AG04450 (cell line): ENCODE measurements around the gene LRRC8A. TPM values are rescaled to one million over a fixed set of nuclear protein-coding genes. Genes with fewer than 3 reads are reported as not detected.

Experiments
- CTCF ChIA-PET: fragments of 300-600, 350-600 bp; formaldehyde crosslinking; extraction: SDS; loops from one replicate; lab custom pipeline; 2022; ENCODE audit warnings: antibody characterized with exemption, inconsistent platforms; lab: Charles Lee
- POLR2A ChIA-PET: fragments of 350-600 bp; formaldehyde crosslinking; extraction: SDS; loops from one replicate; lab custom pipeline; 2021; ENCODE audit warnings: antibody characterized with exemption, inconsistent platforms; lab: Yijun Ruan, JAX
- DNase-seq: peaks from one replicate; pipeline ENCODE4 v3.0.0-alpha.2; 2011; ENCODE audit warnings: low read depth, low spot score
- H3K27ac ChIP-seq: one replicate; pipeline ENCODE4 v1.5.1; 2012; ENCODE audit warnings: low read depth, low read length, control low read depth
- H3K27me3 ChIP-seq: one replicate; pipeline ENCODE4 v1.6.0; 2012; ENCODE audit warnings: low read length; ENCODE audit not compliant: control insufficient read depth, insufficient read depth
- H3K4me3 ChIP-seq: 2 replicates; pipeline ENCODE4 v1.5.1; 2011; ENCODE audit warnings: mild to moderate bottlenecking, low read depth, low read length, control low read depth
- H3K9me3 ChIP-seq: 2 replicates; pipeline ENCODE4 v1.5.1; 2012; ENCODE audit warnings: low read length; ENCODE audit not compliant: control insufficient read depth, insufficient read depth
- polyA plus RNA-seq: library from polyadenylated mRNA; depleted of rRNA; stranded (reverse); fragments of >200 nt; gene quantifications from 2 replicates; pipeline ENCODE4 v1.2.3, GENCODE V29; 2011
- TF ChIP-seq, protein P1 (sequence below): IDR thresholded peaks from 2 replicates; pipeline ENCODE4 v1.5.1; 2011; ENCODE audit warnings: low read depth, low read length, control low read depth, inconsistent platforms

The LRRC8A gene
- polyA plus RNA-seq, 1 experiment: 25.3 TPM

GRCh38 chr9:128905964-128906363 lies 24.0 kb downstream of the LRRC8A start:
- CTCF ChIA-PET: interaction anchor here (1.0 kb wide), 1 partner anchor 22 kb away, joined by 3 read pairs; no protein-coding TSS in a partner anchor
- Histone ChIP-seq H3K27ac (no peak overlapping the region), H3K27me3 (no peaks in the 10 kb centered on the region), H3K9me3 (peaks cover 19% of the 10 kb centered on the region; the same call in 1 of the 2 replicates), H3K4me3 (no peak overlapping the region)
- DNase-seq: no peak
- TF ChIP-seq, protein P1, sequence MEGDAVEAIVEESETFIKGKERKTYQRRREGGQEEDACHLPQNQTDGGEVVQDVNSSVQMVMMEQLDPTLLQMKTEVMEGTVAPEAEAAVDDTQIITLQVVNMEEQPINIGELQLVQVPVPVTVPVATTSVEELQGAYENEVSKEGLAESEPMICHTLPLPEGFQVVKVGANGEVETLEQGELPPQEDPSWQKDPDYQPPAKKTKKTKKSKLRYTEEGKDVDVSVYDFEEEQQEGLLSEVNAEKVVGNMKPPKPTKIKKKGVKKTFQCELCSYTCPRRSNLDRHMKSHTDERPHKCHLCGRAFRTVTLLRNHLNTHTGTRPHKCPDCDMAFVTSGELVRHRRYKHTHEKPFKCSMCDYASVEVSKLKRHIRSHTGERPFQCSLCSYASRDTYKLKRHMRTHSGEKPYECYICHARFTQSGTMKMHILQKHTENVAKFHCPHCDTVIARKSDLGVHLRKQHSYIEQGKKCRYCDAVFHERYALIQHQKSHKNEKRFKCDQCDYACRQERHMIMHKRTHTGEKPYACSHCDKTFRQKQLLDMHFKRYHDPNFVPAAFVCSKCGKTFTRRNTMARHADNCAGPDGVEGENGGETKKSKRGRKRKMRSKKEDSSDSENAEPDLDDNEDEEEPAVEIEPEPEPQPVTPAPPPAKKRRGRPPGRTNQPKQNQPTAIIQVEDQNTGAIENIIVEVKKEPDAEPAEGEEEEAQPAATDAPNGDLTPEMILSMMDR: no peak
- POLR2A ChIA-PET: no interaction called here

DNA sequence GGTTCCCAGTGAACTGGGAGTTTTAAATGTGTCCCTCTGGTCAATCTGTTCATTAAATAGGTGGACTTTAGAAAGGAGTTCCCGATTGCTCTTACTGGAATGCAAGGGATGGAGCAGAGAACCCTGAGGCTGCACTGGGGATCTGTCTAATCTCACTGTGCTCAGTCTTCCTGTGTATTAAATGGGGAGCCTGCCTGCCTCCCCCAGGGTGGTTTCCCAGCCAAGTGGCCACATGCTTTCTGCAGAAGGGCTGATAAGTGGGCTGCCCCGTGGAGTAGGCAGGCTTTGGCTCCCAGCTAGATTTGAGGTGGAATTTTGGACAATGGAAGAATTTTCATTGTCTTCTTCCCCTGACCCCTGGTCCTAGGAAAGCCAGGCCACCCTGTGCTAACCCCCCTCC lies 24.8 kb downstream of the LRRC8A start:
- POLR2A ChIA-PET: no interaction called here
- no peak overlapping the region for H3K27ac ChIP-seq
- no peak for DNase-seq
- peaks cover 19% of the 10 kb centered on the region; the same call in 1 of the 2 replicates for H3K9me3 ChIP-seq
- TF ChIP-seq, protein P1: no peak
- H3K4me3 ChIP-seq: no peak overlapping the region
- CTCF ChIA-PET: no interaction called here
- H3K27me3 ChIP-seq: no peaks in the 10 kb centered on the region

DNA sequence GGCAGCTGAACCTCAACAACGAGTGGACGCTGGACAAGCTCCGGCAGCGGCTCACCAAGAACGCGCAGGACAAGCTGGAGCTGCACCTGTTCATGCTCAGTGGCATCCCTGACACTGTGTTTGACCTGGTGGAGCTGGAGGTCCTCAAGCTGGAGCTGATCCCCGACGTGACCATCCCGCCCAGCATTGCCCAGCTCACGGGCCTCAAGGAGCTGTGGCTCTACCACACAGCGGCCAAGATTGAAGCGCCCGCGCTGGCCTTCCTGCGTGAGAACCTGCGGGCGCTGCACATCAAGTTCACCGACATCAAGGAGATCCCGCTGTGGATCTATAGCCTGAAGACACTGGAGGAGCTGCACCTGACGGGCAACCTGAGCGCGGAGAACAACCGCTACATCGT lies 26.4 kb downstream of the LRRC8A start:
- CTCF ChIA-PET: interaction anchor here (0.5 to 1.8 kb wide), 2 partner anchors 20 to 237 kb away, joined by 3 to 6 read pairs; no protein-coding TSS in a partner anchor
- H3K9me3 ChIP-seq: peaks cover 19% of the 10 kb centered on the region; the same call in 1 of the 2 replicates
- no peak overlapping the region for H3K4me3 ChIP-seq
- DNase-seq: no peak
- POLR2A ChIA-PET: no interaction called here
- no peaks in the 10 kb centered on the region for H3K27me3 ChIP-seq
- no peak overlapping the region for H3K27ac ChIP-seq
- TF ChIP-seq, protein P1: no peak

DNA sequence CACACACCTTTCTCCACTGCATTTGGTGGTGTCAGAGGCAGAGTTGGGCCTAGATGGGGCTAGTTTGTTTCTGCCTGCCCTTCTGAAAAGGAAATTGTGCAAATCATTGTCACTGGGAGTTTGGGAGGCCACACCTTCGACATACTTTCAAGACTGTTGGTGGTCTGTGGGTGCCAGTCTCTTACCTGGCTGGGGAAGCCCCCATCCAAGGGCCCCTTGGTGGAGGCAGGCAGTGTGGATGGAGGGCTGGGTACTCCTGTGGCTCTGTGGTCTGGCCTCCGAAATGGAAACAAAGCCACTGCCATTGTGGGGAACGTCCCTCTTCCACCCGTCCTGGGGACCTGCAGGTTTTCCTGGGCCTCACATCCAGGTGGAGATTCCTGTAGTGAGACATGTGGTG lies 27.9 kb downstream of the LRRC8A start:
- no peak for DNase-seq
- Histone ChIP-seq H3K27me3 (no peaks in the 10 kb centered on the region), H3K4me3 (no peak overlapping the region), H3K9me3 (peaks cover 19% of the 10 kb centered on the region; the same call in 1 of the 2 replicates), H3K27ac (peak overlapping the region; percentile 31)
- TF ChIP-seq, protein P1: no peak
- POLR2A ChIA-PET: no interaction called here
- CTCF ChIA-PET: interaction anchor here (1.8 kb wide), 1 partner anchor 18 kb away, joined by 6 read pairs; no protein-coding TSS in a partner anchor

DNA sequence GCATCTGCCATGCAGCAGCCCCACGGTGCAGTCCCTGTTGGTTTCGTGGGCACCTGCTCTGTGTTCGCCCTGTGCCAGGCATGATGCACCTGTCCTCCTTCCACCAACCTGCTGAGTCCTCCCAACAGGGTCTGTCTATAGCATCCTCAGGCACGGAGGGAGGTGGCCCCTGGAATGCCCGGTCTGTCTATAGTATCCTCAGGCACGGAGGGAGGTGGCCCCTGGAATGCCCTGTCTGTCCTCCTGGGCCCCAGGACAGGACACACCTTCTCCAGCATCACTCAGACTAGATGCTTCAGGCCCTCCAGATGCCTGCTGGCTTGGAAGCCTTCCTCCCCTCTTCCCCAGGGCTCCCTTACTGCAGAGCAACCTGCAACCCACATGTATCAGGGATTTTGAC lies 29.0 kb downstream of the LRRC8A start:
- TF ChIP-seq, protein P1: no peak
- Histone ChIP-seq H3K27ac (peak overlapping the region; percentile 93), H3K27me3 (no peaks in the 10 kb centered on the region), H3K9me3 (peaks cover 19% of the 10 kb centered on the region; the same call in 1 of the 2 replicates), H3K4me3 (no peak overlapping the region)
- CTCF ChIA-PET: interaction anchor here (0.5 kb wide), 1 partner anchor 48 kb away, joined by 4 read pairs; no protein-coding TSS in a partner anchor
- DNase-seq: no peak
- POLR2A ChIA-PET: interaction anchor here (0.6 kb wide), 1 partner anchor 228 kb away, joined by 3 read pairs; no protein-coding TSS in a partner anchor
